GM12875 (cell line): ENCODE measurements around the gene NAGS.
"Not testable (repeated sequence)": the region's sequence is repeated elsewhere in the genome, so short reads cannot be mapped to it uniquely, and the experiment has no call there.

ENCODE experiments used
- H3K4me3 ChIP-seq: one replicate; pipeline ENCODE4 v1.5.1; 2011; ENCODE audit warnings: low read depth, low read length, control low read depth
- CTCF ChIP-seq: IDR thresholded peaks from 2 replicates; pipeline ENCODE4 v1.5.1; 2011; ENCODE audit warnings: low read depth, mild to moderate bottlenecking, control low read depth, inconsistent platforms, low read length, moderate library complexity, borderline replicate concordance; ENCODE audit not compliant: insufficient read depth

The NAGS gene

DNA sequence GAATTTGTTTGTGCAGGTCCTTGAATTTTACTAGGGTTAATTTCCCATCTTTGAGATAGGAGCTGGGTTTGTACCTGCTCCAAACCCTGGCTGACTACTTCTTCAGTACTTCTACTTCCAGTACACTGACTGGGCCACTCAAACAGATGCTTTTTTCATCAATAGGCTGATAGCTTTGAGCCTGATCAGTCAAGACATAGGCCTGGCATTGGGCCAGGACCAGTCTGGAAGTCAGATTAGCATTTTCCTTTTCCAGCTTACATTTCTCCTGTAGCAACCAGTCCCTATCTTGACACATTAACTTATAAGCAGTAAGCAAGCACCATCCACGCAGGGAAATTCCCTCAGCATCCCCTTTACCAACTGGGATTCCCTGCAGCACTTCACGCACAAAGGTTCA lies 17.8 kb downstream of the NAGS start:
- TF ChIP-seq CTCF, result no peak
- H3K4me3 ChIP-seq, result no peak overlapping the region

- no peak for TF ChIP-seq CTCF
- no peak overlapping the region for H3K4me3 ChIP-seq
These were observed 19.3 kb downstream of the NAGS start for GRCh38 chr17:44023545-44024270.

- TF ChIP-seq CTCF, result no peak
- no peak overlapping the region for H3K4me3 ChIP-seq
These were observed 19.8 kb downstream of the NAGS start for GRCh38 chr17:44024271-44024663.

DNA sequence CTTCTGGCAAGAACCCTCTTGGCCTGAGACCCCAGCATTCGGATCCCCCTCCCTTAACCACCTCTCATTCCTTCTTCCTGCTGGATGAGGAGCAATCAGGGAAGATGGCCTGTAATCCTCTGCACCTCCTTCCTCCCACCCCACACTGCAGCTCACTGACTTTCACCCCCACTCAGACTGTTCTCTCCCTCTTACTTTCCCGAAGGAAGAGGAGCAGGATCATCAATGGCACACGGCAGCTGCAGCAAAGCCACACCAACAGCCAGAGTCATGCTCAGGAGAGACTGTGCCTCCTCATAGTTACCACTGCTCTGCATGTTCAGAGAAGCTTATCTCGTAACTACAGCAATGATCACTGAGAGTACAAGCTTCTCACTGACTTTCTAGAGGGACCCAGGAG lies 20.4 kb downstream of the NAGS start:
- H3K4me3 ChIP-seq, result no peak overlapping the region
- TF ChIP-seq CTCF, result no peak

GRCh38 chr17:44029736-44030135 lies 25.3 kb downstream of the NAGS start:
- TF ChIP-seq CTCF, result no peak
- H3K4me3 ChIP-seq, result no peak overlapping the region

- H3K4me3 ChIP-seq, result no peak overlapping the region
- no peak for TF ChIP-seq CTCF
These were observed 26.1 kb downstream of the NAGS start for GRCh38 chr17:44030482-44030881.

GRCh38 chr17:44033861-44034408 lies 29.5 kb downstream of the NAGS start:
- TF ChIP-seq CTCF, result no peak
- no peak overlapping the region for H3K4me3 ChIP-seq

GRCh38 chr17:44034688-44035087 lies 30.3 kb downstream of the NAGS start:
- H3K4me3 ChIP-seq, result not testable (repeated sequence)
